WTC11 (cell line): ENCODE results near the gene RAMP1.

Experiments used
- CTCF ChIP-seq: fragments of 200-600 bp; IDR thresholded peaks from 2 replicates; pipeline ENCODE4 v1.8.0; 2022; ENCODE audit warnings: antibody characterized with exemption
- ERG ChIP-seq: fragments of 250-450 bp; sonication (Bioruptor Pico); IDR thresholded peaks from 2 replicates; pipeline ENCODE4 v1.8.0; 2021; ENCODE audit warnings: mild to moderate bottlenecking
- TEAD4 ChIP-seq: sonication (generic); formaldehyde crosslinking; IDR thresholded peaks from 2 replicates; pipeline ENCODE4 v1.8.0; 2022; ENCODE audit warnings: mild to moderate bottlenecking, missing genetic modification reagents
- ZBTB21 ChIP-seq: sonication (generic); formaldehyde crosslinking; IDR thresholded peaks from 2 replicates; pipeline ENCODE4 v1.8.1; 2023; ENCODE audit warnings: mild to moderate bottlenecking, missing genetic modification reagents, borderline replicate concordance

GRCh38 chr2:237872178-237872887, 12.9 kb downstream of the RAMP1 start:
- TF ChIP-seq CTCF (no peak), ZBTB21 (CRISPR knock-in tag) (no peak), TEAD4 (CRISPR knock-in tag) (no peak), ERG (CRISPR knock-in tag) (no peak)
